ENCODE data around the gene ASPHD1. TPM values are rescaled to one million over a fixed set of nuclear protein-coding genes. Genes with fewer than 3 reads are reported as not detected.

Gene ASPHD1
- total RNA-seq, 1 experiment from 2014 or later: 5.7 TPM

GRCh38 chr16:29911676-29912010 is 11.4 kb downstream of the ASPHD1 start:
- CTCF ChIA-PET: no interaction called here

GRCh38 chr16:29912087-29912486 is 11.8 kb downstream of the ASPHD1 start:
- Mint-ChIP-seq H3K27ac (ENCODE audit: low read depth, unreplicated experiment) (no peak overlapping the region), H3K36me3 (ENCODE audit: insufficient read depth, unreplicated experiment) (peaks cover 40% of the 10 kb centered on the region), H3K27me3 (ENCODE audit: insufficient read depth, unreplicated experiment) (no peaks in the 10 kb centered on the region), H3K4me3 (ENCODE audit: unreplicated experiment) (no peak overlapping the region), H3K9me3 (ENCODE audit: unreplicated experiment) (no peaks in the 10 kb centered on the region), H3K4me1 (ENCODE audit: insufficient read depth, unreplicated experiment) (no peaks in the 10 kb centered on the region)
- ChIA-PET POLR2A (interaction anchor here (0.7 to 1.9 kb wide), 3 partner anchors 14 to 161 kb away, joined by 3 to 6 read pairs (median 3); partner anchors contain the start of gene KCTD13), CTCF (no interaction called here)
- no peak for DNase-seq (ENCODE audit: unreplicated experiment)
- TF ChIP-seq CTCF (IDR thresholded peaks at IDR 0.05; ENCODE audit: unreplicated experiment): no peak
- intact Hi-C loops (cut with micrococcal nuclease): no loop called here
- no TSS peak for BruUV-seq (replicated peaks)

More at GRCh38 chr16:29911676-29912010, 11.4 kb downstream of the ASPHD1 start:
- peaks cover 36% of the 10 kb centered on the region for H3K36me3 Mint-ChIP-seq (ENCODE audit: insufficient read depth, unreplicated experiment)
- no peak for TF ChIP-seq CTCF (IDR thresholded peaks at IDR 0.05; ENCODE audit: unreplicated experiment)
- H3K4me3 Mint-ChIP-seq (ENCODE audit: unreplicated experiment): no peak overlapping the region
- no peaks in the 10 kb centered on the region for H3K9me3 Mint-ChIP-seq (ENCODE audit: unreplicated experiment)
- H3K27ac Mint-ChIP-seq (ENCODE audit: low read depth, unreplicated experiment): no peak overlapping the region
- no TSS peak for BruUV-seq (replicated peaks)
- H3K27me3 Mint-ChIP-seq (ENCODE audit: insufficient read depth, unreplicated experiment): no peaks in the 10 kb centered on the region
- intact Hi-C loops (cut with micrococcal nuclease): no loop called here
- DNase-seq (ENCODE audit: unreplicated experiment): no peak
- POLR2A ChIA-PET: interaction anchor here (1.9 kb wide), 1 partner anchor 14 kb away, joined by 6 read pairs; the partner anchor contains the start of gene KCTD13
- H3K4me1 Mint-ChIP-seq (ENCODE audit: insufficient read depth, unreplicated experiment): no peaks in the 10 kb centered on the region

GRCh38 chr16:29913514-29913913 is 13.2 kb downstream of the ASPHD1 start:
- no peak for TF ChIP-seq CTCF (IDR thresholded peaks at IDR 0.05; ENCODE audit: unreplicated experiment)
- intact Hi-C loops (cut with micrococcal nuclease): no loop called here
- DNase-seq (ENCODE audit: unreplicated experiment): no peak
- CTCF ChIA-PET: interaction anchor here (0.6 kb wide), 1 partner anchor 64 kb away, joined by 3 read pairs; no protein-coding TSS in a partner anchor
- Mint-ChIP-seq H3K36me3 (ENCODE audit: insufficient read depth, unreplicated experiment) (peaks cover 44% of the 10 kb centered on the region), H3K27ac (ENCODE audit: low read depth, unreplicated experiment) (no peak overlapping the region), H3K4me3 (ENCODE audit: unreplicated experiment) (no peak overlapping the region), H3K27me3 (ENCODE audit: insufficient read depth, unreplicated experiment) (no peaks in the 10 kb centered on the region), H3K4me1 (ENCODE audit: insufficient read depth, unreplicated experiment) (no peaks in the 10 kb centered on the region), H3K9me3 (ENCODE audit: unreplicated experiment) (no peaks in the 10 kb centered on the region)
- POLR2A ChIA-PET: interaction anchor here (1.0 to 1.6 kb wide), 2 partner anchors 12 to 30 kb away, joined by 3 to 6 read pairs; partner anchors contain the start of gene KCTD13
- no TSS peak for BruUV-seq (replicated peaks)

- Mint-ChIP-seq H3K27ac (ENCODE audit: low read depth, unreplicated experiment) (no peak overlapping the region), H3K4me3 (ENCODE audit: unreplicated experiment) (no peak overlapping the region), H3K4me1 (ENCODE audit: insufficient read depth, unreplicated experiment) (no peaks in the 10 kb centered on the region), H3K36me3 (ENCODE audit: insufficient read depth, unreplicated experiment) (peaks cover 65% of the 10 kb centered on the region), H3K9me3 (ENCODE audit: unreplicated experiment) (no peaks in the 10 kb centered on the region), H3K27me3 (ENCODE audit: insufficient read depth, unreplicated experiment) (no peaks in the 10 kb centered on the region)
- CTCF ChIA-PET: interaction anchor here (1.0 to 1.8 kb wide), 4 partner anchors 9 to 60 kb away, joined by 3 to 5 read pairs (median 3); no protein-coding TSS in a partner anchor
- POLR2A ChIA-PET: interaction anchor here (1.0 to 2.7 kb wide), 4 partner anchors 10 to 59 kb away, joined by 3 to 14 read pairs (median 3); partner anchors contain the start of genes KCTD13 and SEZ6L2
- no TSS peak for BruUV-seq (replicated peaks)
- TF ChIP-seq CTCF (IDR thresholded peaks at IDR 0.05; ENCODE audit: unreplicated experiment): no peak
- intact Hi-C loops (cut with micrococcal nuclease): no loop called here
- DNase-seq (ENCODE audit: unreplicated experiment): no peak
These were observed 15.4 kb downstream of the ASPHD1 start for GRCh38 chr16:29915590-29916247.
